ENCODE results near the gene LDLRAD4.
"Not testable (repeated sequence)": the region's sequence is repeated elsewhere in the genome, so short reads cannot be mapped to it uniquely, and the experiment has no call there.

LDLRAD4 gene

DNA sequence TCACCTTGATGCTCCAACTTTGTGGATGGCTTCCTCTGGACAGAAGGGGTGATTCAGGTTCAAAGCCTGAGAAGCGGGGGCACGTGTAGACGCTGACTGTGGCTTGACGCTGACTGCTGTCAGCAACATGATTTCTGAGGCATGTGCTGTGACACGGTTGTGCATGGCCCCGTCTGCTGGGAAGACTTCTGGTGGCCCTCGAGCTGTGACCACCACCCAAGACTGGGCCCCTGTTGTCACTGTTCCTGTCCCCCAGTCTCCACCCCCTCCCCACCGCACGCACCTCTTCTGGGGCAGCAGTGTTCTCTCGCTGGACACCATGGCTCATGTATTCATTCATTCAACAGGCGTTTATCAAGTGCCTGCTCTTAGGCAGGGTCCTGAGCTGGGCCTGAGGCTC is 262.8 kb downstream of the LDLRAD4 start:
- no peak for DNase-seq

DNA sequence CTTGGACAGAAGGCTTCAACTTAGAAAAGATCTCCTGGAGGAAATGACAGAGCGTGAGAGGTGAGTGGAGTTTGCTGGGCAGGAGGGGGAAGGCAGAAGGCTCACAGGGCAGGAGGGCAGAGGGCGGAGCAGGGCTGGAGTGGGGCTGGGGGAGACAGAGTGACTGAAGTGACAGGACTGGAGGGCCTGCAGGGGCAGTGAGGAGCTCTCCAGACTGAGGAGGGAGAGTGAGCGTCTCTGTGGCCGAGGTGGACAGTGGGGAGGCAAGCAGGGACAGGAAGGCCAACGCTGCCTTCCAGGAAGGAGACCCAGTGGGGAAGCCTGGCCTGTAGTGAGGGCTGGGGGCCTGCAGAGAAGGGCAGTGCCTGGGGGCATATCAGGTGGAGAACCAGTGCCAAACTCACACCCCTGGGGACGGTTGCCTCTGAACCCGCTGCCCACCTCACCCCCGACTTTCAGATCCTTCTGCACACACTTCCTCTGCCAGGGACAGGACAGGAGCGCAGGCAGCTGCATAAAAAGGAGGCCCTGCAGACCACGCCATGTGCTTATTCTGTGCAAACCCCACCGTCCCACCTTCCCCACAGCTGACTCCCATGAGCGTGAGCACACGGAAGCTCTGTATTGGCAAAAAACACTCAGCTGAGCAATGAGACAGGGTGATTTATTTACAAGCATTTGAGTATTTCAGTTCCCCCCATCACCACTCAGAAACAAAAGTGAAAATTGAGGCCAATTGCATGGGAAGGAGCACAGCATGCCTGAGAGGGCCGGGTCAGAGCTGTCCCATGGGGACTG is 263.5 kb downstream of the LDLRAD4 start:
- DNase-seq: no peak

DNA sequence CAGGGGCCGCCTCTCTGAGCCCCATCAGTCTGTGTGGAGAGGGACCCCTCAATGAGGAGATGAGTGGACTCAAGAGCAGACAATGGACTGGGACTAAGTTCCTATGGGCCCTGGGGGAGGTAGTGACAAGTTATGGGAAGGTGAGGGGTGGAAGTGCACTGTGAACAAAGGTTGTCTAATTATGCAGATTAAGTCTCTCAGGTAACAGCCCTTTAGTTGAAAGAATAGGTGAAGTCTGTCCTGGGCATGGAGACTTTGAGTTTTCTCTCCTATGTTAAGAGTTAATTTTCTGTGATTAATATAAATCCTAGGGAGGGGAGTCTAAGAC is 264.0 kb downstream of the LDLRAD4 start:
- no peak for DNase-seq

DNA sequence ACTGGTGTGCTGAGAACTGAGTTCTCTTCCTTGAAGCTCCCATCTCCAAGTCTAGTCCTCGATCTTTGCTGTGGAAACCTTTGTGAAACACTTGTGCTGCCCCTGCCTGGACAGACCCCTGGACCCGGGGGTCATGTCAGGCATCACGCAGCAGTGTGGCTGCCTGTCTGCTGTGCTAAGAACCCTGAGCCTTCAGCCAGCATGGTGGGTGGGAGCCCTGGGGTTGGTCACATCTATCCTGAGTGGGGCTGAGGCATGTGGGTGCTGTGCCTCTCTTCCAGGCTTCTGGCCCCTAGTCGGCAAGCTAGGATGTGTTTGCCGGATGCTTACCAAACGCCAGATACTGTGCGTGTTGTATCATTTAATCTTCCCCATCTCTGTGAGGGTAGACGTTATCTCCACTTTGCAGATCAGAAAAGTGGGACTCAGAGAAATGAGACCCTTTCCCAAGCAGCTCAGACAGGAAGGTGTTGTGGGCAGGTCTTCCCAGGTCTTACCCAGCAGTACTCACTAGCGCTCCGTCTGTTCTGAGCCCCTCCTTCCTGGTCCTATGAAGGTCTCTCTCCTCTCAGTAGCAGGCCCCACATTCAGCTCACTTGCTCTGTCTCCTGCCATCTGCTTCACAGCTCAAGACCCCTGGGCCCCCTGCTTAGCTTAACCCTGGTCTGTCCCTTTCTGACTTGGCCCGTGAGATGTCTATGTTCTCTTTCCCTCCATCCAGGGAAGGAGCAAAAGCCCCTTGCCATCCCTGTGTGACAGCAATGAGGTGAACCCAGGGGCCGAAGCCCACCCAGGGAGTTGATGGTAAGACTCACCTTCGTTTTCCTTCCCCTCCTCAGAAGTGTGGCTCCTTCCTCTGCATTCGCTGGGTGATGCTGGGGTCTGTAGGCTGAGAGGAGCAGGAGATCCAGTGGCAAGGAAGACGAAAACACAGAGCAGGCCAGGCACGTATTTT is 265.0 kb downstream of the LDLRAD4 start:
- no peak for DNase-seq

DNA sequence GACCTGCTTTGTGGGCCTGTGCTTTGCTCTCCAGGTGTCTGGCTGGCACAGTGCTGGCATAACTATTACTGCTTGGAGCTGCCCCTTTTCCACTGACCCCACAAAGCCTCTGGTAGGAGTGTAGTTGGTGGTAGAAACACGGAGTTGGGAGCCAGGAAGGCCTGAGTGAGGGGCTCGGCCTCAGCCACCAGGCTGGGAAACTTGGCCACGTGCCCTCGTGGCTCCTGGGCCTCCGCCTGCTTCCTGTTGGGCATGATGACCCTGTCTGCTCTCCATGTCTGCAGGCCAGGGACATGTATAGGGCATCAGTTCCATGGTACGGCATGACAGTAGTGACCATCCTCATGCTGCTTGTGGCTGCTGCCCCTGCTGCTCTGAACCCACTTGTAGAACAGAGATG is 266.6 kb downstream of the LDLRAD4 start:
- DNase-seq: no peak

DNA sequence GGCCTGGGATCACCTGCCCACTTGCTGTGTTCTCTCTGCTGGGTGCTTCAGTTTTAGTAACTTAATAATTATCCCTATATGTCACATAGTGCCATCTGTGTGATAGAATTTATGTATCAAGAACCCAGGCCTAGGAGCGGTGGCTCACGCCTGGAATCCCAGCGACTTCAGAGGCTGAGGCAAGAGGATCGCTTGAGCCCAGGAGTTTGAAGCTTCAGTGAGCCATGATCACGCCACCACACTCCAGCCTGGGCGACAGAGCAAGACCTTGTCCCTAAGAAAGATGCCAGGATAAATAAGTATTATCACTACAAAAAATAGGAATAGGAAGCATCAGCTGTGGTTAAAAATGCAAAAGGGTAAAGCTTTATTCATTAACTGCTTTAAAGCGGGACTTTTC is 267.0 kb downstream of the LDLRAD4 start:
- no peak for DNase-seq

DNA sequence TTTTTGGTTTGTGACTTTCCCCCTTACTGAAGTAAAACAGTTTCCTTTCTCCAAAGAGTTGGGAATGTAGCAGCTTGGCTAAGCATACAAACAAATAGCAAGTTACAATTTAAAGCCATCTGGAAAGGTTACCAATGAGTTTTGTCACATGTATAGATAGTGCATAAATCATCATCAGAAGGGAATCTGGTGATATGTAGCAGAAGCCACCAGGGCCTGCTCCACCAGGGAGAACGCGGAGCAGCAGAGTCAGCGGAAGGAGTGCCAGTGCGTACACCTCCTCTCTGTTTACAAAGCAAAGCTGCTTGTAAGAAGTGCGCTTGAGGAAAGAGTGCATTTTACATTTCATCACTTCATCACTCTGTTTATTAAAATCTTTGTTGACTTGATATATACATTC is 267.7 kb downstream of the LDLRAD4 start:
- no peak for DNase-seq

DNA sequence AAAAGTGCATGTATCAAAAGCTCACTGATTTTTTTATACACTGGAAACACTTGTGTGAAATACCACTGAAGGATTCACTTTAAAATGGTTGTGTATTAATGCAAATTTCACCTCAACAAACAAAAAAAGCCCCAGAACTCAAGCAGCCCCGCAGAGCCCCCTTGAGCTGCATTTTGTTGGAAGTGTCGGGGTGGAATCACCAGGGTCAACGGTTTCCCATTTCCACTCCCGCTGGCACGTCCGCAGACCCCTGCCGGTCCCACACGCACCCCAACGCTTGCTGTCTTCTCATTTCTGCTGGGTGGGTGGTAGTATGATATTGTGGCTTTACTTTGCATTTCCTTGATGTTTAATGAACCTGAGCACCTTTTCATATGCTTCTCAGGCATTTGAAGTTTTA is 268.1 kb downstream of the LDLRAD4 start:
- no peak for DNase-seq

DNA sequence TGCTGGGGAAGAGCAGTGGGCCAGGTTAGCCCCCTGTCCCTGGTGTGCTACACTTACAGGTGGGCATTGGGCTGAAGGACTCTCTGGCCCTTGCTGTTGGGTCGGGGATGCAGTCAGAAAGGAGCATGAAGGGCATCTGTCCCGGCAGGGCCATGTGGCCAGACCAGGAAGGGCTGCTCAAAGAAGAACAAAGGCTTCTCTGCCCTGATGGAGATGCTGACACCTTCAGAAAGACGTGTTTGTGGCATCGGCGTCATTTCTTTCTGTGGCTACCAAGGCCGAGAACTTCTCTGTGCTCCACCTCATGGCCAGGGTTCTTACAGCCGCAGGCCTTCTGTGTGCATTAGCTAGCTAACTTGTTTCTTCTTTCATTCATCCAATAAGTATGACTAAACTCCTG is 268.7 kb downstream of the LDLRAD4 start:
- DNase-seq: no peak

DNA sequence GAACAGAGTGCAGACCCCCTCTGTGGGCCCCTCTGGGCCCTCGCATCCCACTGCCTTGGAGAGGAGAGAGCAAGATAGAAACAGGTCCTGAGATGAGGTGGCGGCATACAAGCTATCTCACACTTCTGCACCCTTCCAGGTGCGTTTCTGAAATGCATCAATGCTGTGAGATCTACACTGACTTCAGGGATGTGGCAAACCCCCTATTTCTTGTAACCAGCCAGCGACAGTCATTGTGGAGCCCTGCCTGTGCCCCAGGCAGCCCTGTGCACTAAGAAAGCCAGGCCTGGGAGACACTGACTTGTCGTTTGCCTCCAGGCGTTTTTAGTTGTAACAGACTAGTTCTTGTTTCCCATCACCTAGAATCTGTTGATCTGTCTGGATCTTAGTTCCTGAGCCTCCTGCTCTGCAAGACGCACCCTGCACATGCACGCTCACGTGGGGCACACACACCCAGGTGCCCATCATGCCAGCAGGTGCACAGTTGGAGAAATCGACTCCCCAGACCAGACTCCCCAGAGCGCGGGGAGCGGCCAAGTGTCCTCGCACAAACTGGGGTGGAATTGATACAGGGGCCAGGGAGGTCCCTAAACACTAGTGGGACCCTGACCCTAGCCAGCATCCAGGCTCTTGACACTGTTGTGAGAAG is 269.8 kb downstream of the LDLRAD4 start:
- no peak for DNase-seq

DNA sequence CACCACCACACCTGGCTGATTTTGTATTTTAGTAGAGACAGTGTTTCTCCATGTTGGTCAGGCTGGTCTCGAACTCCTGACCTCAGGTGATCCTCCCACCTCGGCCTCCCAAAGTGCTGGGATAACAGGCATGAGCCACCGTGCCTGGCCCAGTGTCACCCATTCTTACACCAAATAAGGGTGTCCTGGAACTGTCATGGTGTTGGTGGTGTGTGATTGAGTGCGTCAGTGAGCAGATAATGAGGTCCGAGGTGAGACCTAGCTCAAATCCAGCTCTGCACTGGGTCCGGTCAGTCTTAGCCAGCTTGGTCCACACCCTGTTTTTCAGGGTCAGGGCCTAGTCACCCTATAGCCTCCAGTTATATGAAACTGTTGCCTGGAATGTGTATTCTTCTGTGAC is 270.7 kb downstream of the LDLRAD4 start:
- not testable (repeated sequence) for DNase-seq

DNA sequence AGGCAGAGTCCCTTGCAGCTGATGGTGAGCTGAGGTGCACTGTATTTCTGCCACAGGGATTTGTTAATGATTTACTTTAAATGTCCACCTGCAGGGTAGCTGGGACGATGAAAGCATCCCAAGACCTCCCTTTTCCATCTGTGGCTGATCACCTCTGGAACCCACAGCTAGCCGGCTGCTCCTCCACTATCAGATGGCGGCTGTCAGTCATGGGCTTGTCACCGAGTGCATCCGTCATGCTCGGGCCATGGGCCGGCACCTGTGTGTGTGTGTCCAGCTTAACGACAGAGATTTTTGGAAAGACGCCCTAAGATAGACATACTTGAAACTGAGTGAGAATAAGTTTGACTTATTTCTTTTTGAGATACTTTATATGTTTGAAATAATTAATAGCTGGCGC is 272.6 kb downstream of the LDLRAD4 start:
- DNase-seq: no peak

DNA sequence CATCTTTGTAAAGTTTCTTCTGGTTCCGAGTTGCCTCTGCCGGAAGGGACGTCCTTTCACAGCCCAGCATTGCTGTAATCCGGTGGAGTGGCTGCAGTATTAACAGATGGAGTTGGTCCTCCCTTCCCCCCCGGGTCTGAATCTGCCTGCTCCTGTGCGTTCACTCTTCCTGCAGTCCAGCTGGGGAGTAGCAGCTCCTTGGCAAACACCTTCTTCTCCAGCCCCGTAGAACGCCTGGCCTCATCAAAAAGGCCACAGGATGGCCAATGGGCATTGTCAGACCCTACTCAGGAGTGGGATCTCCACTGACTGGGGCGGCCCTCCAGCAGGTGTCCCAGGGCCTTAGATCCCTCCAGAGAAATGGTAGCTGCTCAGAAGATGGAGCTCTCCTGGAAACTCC is 273.8 kb downstream of the LDLRAD4 start:
- DNase-seq: no peak

DNA sequence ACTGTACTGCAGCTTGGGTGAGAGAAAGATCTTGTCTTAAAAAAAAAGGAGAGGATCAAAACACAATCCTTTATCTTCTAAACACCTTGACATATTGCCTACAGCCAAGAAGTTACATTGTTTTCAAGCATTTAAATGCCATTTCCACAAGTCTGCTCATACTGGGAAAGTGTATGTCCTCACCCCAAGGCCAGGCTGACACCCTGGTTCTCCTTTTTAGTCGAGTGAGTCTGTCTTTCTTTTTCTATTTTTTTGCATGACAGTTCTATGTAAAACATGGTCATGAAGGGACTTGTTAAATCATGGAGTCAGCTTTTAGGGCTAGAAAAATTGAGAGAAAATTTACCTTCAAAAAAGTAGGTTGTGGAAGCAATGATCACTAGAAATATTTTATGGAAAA is 274.5 kb downstream of the LDLRAD4 start:
- no peak for DNase-seq

DNA sequence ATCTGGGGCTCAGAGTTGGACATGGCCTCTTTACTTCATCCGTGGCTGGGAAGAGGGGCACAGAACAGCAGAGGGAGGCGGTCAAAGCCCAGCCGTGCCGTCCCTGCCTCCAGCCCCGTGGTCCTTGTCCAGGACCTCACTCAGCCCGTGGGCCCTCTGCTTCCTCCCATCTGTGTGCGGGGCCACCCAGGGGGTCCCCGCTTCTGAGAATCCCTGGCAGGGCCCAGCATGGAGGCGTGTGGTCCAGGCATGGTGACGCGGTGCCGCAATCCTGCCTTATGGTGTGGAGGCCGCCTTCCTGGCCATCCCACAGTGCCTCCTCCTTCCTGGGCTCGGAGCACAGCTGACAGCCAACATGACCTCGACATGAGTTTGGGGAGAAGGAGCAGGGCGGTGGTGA is 275.2 kb downstream of the LDLRAD4 start:
- DNase-seq: no peak

DNA sequence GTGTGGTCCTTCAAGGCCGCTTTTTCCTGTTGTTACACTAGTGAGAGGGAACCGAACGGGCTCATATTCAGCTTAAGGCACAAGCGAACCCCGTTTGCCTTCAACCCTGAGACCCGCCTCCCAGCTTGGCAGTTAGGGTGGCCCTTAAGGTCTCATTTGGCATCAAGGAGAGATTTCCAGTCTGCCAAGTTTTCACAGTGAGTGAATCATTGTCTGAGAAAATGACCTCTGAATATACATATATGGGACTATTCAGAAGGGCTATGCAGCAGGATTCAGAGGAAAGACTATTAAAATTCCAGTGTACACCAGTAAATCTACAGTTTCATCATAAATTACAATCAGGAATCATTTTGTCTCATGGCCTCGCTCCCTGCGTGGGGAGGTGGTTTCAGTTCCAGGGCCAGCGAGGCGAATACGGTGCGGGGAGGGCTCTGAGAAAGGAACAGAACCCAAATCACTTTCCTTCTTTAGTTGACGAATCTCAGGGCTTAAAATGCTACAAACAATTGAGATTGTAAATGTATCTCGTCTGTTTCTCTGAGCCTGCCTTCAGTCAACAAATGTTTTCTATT is 276.4 kb downstream of the LDLRAD4 start:
- no peak for DNase-seq

DNA sequence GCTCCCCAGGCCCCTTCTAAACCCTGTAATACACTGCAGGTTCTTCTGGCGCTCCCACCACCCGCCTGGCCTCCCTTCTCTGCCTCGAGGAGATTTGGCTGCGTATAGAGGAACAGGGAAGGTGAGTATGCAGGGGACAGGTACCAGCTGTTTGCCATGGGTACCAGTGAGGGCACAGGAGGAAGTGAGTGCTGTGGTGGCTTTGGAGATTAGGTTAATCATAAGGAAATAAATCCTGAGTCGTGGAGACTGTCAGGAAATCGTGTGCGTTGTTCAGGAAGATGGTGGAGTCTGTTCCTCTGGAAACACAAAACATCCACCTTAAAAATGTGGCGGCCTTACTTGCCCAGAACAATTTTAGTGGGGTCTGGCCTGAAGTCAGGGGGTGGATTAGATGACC is 277.4 kb downstream of the LDLRAD4 start:
- DNase-seq: no peak

DNA sequence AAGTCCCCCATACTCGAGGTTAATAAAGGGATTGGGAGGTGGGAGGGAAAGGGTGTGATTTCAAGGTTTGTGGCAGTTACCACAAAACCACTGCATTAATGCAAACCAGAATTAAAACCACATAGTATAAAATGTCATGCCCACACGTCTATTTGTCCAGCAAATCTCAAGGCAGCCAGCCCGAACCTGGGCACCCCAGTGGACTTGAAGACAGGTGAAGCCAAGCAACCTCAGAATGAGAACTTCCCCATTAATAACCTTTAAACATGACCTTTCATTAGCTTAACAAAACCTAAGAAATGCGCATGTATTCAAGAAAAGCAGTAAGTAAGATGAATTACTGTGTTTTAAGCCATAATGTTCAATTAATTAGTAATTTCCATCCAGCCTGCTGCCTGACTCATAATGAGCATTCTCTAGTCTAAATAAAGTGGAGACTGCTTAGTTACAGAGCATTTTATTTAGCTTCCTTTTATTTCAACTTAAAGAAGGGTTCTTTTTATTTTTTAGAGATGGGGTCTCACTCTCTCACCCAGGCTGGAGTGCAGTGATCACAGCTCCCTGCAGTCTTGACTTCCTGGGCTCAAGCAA is 278.2 kb downstream of the LDLRAD4 start:
- DNase-seq: no peak

DNA sequence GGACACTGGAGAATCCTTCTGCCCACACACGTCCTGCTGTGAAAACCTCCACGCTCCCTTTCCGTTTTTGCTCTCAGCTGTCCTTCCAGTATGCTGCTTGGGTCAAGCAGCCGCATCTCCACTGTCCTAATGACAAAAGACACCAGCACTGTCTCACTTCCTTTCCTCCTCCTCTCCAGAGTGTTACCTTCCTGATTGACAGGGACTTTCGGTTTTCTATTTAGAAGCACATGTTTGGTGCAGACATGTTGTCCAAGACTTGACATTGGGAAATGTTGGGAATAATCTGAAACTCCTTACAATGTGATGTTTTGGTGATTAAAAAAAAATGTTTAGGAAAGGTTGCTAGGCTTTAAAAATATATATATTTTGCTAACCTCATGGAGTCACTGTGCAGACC is 281.2 kb downstream of the LDLRAD4 start:
- DNase-seq: no peak

DNA sequence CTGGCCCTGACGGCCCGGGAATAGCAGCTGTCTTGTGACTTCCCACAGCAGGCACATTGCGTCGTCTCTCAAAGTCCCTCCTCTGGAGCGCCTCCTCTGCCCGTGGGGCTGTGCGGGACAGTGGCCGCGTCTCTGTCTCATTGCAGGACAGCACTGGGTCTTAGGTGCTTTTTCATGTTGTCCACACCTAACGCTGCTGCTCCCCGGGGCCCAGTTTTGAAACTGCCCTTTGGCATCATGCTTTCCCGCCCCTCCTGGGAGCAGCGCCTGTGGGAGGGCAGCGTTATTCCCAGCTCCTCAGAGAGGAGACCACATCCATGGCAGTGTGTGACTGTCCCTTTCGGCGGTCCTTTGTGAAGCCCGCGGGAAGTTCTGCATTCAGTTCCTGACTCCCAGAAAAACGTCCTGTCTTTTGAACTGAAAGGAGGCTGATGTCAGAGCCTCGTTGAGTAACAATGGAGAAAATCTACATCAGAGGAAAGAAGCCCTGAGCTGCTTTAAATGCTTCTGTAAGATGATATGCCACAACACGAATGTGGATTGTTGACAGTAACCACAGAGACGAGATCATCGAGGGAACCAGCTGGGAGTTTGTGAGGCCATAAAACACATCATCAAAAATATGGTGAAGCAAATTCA is 281.8 kb downstream of the LDLRAD4 start:
- no peak for DNase-seq

DNA sequence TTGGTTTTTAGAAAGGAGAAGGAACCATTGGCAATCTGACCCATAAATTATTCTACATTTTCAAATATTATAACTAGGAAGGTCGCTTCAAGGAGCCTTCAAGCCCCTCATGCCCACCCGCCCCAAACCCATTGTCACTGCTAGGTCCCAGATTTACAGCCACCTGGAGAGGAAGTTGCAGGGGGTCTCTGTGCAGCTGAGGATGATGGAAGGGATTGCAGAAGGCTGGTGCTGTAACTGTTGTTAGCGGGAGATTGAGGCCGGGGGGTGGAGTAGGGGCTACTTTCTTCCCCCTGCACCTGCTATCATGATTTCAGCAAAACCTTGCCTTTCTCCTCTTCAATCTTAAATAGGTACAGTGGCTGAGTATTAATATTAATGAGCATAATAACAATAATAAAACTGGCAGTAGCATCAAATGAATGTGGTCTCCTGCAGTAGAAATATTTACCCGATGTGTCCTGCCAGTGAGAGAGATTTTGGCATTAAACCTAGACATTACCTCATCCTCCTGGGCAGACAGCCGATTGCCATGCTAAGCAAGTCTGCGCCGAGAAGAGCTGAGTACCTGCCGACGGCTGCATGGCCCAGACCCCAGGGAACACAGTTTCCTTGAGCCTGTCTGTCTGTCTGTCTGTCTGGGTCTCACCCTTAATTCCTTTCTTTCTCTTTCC is 282.4 kb downstream of the LDLRAD4 start:
- peak; percentile 56 for DNase-seq

DNA sequence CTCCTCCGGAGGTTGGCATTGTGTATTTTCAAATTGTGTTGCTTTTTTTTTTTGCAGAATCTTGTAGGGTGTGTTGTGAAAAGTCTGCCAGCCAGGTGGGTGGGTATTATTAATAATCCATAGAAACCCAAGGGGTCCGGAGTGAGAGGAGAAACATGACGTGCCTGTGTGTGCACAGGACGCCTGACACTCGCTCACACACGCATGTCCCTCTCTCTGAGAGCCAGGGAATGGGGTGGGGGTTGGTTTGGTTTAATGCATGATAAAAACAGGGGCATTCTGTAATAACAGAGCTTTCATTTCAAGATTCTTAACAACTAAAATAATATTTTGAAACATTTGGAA is 283.0 kb downstream of the LDLRAD4 start:
- no peak for DNase-seq

All from DMS 273 treated with DMSO at 0.1 percent for 48 hours (cell line).